8988T (cell line): Measurements from ENCODE around the gene KCNQ1OT1.

Experiments used
- DNase-seq: peaks from one replicate; pipeline ENCODE4 v3.0.0; 2011

Gene KCNQ1OT1

DNA sequence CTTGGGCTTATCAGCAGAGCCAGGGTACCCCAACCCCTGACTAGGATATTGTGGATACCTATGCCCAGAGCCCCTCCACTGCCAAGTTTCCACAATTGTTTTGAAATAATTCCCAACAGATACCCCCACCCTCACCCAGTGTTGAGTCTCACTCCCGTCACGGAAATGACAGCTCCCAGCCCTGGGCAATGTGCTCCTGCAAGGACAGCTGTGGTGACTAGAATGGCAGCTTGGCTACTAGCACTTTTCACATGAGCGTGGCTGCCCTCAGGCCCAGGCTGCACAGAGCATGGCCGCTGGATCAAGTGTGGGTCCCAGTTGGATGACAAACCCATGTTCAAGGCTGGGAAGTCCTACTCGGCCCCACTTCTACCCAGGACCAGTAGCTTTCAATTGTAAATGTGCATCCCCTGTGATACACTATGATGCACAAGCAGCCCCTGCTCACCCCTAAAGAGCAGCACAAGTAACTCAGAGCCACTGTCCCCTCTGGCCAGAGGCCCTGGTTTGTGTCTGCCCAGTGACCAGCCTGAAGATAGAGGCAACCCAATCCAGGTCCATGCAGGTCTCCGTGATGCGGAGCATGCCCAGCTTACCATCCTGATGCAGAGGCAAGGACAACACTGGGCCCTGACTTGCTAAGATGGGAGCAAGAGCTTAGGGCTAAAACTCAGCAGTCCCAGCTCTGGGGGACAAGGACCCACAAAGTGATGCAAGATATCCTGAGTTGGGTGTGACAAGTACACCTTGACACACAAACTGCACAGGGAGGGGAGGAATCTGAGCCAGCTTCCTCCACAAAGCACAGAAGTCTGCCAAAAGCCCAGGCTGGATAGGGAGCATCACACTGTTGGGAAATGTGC lies 13.2 kb downstream of the KCNQ1OT1 start:
- no peak for DNase-seq

DNA sequence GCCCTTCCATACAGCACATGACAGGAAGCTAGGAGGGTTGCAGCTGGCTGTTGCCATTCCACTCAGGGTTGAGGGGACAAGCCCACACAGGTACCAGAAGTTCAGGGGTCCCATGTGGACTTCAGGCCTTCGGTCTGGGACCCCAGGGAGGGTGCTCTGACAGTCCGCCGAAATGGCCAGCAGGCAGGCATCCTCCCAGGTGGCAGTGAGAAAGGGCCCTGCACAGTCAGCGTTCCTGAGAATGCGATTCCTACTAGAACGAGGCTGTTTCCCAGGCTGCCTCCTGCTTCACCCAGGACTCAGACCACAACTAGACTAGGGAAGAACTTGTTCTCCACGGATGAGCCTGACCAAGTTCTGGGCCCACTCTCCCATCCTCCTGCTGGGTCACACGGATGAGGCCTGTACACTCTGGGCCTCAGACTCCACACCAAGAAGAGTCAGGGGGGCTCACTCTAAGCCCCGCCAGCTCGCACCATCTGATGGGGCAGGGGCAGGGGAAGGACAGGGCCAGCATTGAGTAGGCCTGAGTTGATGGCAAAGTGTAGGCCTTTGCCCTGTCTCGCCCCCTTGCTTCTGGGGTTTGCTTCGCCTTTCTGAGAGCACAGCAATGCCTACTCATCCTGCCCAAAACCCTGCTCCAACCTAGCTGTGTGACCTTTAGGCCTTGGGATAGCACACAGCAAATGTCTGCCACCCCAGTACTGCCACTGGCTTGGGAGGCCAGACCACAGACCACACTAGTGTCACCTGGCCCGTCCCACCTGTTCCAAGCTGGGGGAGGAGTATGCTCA lies 14.0 kb downstream of the KCNQ1OT1 start:
- DNase-seq: no peak

DNA sequence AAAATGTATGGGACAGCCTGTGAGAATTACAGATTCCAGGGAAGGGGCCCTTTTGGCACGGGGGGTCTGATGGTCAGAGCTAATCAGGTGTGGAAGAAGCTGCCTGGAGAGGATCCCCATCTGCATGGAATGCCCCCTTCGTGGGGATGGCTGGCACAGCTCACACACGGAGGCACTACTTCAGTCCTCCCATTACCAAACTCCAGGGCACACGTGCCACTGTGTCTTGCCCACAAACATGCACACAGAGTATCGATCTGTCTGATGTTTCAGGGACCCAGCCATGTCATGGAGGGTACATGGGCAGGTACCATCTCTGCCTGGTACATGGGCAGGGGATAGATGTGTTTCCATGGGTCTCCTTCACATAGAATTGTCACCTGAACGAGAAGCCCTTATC lies 14.7 kb downstream of the KCNQ1OT1 start:
- no peak for DNase-seq

DNA sequence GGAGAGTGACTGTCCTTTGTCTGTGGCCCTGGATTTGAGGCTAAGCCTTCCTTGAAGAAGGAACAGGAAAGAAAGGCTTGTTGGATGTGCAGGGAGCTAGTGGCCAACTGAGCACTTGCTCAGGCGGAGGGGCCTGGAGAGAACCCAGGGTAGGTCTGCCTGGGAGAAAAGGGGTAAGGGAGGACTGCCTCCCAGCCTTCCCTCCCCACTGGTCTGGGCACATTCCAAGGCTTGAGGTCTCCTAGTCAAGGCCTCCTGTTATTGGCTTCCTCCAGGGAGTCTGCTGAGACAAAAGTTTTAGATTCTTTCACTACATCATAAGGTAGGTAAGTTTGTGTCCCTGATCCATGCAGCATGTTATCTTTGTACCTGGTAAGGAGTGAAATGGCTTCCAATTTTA lies 15.2 kb downstream of the KCNQ1OT1 start:
- no peak for DNase-seq

DNA sequence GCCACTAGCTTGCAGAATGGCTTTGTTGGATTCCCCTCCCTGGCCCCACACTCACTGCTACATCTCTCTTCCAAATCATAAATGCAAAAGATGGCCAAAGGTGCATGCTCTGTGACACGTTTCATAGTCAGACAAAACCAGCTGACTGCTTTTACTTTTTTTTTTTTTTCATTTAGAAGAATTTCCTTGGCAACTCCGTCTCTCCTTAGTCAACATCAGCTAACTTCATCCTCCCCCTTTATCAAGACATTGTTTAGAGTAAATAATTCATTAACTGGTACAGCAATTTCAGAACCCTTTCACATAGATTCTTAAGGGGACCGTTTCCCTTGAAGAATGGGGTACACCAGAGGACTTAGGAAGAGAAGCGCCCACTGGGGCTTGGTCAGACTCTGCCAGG lies 16.0 kb downstream of the KCNQ1OT1 start:
- no peak for DNase-seq

DNA sequence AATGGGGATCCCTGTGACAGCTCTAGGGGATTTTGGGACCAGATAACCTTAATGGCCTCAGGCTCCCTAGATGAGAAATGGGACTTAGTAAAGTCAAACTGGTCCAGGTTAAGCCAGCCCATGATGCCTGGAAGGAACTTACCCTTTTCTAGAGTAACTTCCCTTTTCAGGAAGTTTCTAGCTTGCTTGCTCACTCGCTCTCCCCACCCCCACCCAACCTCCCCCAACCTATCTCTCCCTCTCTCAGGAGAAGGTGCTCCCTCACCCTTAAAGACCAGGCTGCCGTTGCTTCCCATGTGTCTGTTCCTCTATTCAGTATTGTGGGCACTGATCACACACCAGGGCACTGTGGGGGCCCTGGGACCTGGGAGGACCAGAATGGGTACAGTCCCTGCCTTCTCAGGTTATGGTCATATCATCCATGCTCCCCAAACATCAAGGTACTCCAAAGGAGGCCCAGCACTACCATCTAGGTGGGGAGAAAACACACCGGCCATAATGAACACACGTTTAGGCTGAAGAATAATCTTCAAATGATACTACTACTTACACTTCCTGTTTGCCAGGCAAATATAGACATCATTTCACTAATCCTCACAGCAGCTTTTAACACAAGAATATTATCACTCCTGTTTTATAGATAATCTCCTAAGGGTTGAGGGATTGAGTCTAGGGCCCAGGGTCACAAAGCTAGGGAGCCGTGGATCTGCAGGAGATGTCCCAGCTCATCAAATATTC lies 18.2 kb downstream of the KCNQ1OT1 start:
- no peak for DNase-seq

DNA sequence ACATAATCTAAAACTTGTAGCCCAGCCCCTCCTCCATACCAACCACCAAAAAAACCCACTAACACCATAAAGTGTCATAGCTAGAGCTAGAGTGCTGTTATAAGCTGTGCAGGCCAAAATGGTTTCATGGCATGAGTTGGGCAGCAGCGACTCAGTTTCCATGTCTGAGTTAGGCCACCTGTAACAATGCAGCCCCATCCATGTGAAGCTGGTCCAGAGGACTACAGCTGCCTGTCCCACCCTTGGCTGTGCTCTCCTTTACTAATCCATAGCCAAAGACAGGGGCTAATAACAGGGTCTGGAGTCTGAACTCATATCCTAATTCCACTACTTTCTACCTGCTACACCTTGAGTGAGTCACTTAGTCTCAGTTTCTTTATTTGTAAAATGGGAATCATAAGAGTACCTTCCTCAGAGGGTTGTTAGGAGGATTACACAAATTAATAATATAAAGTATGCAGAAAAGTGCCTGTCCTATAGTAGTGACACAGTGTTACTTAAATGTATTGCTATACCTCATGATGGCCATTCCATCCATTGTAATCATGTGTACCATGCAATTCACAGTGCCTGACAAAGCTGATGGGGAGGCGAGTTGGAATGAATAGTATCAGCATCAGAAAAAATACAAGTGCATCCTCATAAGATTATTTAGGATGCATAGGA lies 20.6 kb downstream of the KCNQ1OT1 start:
- DNase-seq: no peak

DNA sequence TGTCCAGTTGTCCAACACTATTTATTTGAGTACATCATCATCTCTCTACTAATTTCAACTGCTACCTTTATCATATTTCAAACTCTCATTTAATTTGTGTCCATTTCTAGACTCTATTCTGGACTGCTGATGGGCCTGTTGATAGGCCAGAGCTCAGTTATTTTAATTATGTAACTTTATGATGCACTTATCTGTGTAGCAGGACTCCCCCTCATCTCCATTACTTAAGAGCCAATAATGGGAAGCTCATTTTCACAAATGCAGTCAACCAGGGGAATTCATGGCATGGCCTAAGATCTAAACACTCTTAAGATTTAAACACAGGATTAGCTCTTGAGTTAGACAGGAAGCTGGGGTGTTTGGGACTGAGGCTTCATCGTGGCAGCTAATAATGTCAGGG lies 21.4 kb downstream of the KCNQ1OT1 start:
- no peak for DNase-seq

DNA sequence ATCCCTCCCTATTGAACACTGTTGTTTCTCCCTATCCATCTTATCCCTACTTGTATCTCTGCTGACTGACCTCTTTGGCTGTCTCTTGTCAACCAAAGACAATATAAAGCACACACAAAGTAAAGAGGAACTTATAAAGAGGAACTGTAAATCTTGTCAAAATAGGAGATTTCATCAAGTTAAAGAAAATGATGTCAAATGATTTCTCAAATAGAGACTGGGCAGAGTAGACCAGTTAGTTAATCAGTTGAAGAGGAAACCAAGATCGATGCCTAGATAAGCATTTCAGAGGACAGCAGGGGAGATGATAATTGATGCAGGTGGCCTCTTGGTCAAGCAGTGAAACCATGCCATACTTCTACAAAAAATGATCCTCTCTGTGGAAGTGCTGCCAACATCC lies 22.7 kb downstream of the KCNQ1OT1 start:
- DNase-seq: no peak

DNA sequence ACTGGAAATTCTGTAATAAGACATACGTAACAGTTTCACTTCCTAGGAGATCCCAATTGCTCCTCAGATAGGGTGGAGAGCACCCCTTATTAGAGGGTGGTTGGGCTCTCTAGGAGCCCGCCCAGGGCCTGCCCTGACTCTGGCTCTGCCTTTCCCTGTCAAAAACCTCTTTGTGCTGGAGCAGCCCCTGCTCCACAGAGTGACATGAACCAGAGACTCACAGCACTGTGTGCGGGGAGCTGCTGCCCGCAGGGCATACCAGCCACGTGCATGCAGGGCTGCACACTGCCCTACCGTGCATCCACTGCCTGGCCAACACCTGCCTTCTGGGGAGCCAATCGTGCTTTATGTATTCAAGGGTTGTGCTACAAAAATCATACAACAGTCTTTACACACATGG lies 24.3 kb downstream of the KCNQ1OT1 start:
- DNase-seq: no peak

DNA sequence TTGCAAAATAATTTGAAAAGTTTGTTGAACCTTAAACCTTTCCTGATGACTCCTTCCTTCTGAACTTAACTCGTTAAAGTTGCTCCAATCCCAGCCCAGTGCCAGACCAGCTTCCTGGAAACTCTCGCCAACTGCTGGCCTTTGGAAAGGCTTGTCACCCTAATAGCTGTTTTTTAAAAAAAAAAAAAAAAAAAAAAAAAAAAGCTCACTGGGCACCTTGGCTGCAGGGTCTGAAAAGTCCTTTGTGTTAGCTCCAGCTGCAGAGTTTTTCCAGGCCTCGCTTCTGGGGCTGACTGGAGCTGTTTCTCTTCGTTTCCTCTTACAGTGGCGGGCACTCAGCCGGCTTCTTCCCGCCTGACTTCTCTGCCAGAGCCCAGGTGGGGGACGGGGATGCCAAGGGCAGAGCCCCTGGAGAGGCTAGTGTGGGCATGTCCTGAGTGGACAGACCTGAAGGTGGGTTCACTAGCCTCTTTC lies 25.1 kb downstream of the KCNQ1OT1 start:
- DNase-seq: no peak

DNA sequence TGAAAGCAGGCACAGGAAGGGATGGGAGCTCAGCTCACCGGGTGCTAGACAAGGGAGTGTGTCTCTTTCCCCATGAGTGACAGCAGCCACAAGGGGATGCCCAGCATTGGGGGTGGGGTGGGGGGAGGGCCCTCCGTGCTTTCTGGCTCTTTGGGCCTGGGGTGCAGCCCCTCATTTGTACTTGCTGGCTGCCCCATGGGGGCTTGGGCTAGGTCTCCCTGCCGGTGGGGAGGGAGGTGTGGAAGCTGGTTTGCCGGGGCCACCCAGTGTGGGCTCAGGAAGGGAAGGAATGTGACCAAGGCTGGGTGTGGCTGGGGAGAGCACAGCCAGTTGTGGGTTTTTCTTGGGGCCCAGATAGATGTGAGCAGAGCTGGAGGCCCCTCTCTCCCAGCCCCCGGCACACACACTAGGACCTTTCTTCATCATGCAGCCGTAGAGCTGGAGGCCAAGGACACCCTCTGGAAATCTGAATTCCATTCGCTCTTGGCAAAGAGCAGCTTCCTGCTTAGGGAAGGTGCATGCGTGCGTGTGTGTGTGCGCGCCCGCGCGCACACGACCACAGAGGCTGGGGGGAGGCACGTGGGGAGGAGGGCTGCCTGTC lies 25.8 kb downstream of the KCNQ1OT1 start:
- DNase-seq: no peak

DNA sequence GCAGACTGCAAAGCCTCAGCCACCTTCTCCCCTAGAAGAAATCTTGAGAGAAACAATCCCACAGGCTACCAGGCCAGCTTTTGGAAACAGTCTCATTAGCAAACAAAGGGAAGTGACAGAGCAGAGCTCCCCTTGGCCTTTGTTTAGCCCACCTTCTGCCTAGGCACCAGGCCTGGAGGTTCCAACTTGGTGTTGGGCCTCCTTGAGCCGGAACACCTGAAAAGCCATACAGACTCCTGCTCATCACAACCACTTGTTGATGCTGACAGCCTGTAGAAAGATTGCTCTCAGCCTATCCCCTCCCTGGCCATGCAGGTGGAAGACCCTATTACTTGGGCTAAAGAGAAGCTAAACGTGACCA lies 26.6 kb downstream of the KCNQ1OT1 start:
- no peak for DNase-seq

DNA sequence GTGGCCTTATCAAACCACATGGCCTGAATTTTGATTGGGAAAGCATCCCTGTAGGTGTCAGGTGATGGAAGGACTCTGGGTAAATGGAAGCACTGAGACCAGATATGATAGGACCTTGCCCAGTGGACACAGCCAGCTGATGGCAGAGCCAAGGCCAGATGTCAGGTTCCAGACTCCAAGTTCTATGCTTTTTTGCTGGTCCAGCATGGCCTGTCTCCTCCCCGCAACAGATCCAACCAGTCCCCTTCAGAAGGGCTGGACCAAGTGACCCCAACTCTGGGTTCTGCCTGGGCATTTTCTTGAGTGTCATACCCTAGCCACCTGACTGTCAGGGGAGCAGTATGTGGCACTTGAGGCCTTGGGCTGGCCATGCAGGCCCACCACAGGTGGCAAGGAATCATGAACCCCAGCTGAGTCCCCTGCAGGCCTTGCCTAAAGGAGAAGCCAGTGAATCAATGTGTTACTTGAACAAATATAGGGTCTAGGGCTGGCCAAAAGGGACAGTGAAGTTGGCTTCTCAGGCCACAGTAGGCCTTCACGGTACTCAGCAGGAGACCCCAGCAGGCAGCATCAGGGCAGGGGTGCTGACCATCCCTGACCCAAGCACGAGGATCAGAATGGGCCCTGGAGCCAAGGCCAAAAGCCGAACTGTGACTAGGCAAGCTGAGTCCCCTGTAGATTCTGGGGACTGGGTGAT lies 27.1 kb downstream of the KCNQ1OT1 start:
- no peak for DNase-seq

DNA sequence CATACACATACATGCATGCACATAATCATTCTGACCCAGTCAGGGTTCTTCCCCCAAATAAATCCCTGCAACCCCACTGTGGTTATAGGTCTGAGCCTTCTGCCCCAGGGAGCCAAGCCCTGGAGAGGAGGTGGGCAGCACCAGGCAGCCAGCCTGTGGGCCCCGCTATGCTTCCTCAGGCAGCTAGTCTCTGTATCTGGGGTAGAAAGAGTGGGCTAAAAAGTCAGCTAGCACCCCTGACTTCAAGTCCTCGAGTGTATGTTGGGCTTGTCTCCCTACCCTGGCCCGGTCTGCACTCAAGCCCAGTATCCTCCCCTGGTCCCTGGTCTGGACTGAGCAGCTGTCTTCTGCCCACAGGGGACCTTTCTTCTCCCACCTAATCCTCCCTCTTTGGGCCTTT lies 28.0 kb downstream of the KCNQ1OT1 start:
- DNase-seq: no peak

DNA sequence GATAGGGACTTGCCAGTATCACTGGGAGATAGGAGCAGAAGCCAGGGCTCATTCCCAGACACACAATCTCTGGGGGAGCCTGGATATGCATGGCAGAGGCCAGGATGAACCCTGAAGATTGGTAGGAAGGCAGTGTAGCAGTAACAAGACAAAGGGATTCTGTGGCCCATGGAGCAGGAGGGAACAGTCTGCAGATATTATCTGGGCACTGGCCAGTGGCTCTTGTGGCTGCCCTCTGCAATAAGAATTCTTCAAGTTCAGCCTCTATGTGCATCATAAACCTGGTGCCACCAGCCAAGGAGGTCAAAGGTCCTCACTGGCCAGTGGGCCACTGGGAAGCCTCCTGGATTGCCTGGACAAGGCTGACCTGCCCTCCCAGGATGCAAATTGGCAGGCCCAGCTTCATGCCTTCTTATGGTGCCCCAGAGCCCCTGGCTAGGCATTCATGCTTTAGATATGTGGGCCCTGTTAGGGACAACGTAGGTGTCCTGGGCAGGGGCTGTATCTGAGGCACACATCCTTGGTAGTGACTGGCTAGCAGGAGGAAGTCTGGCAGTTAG lies 29.2 kb downstream of the KCNQ1OT1 start:
- DNase-seq: no peak

DNA sequence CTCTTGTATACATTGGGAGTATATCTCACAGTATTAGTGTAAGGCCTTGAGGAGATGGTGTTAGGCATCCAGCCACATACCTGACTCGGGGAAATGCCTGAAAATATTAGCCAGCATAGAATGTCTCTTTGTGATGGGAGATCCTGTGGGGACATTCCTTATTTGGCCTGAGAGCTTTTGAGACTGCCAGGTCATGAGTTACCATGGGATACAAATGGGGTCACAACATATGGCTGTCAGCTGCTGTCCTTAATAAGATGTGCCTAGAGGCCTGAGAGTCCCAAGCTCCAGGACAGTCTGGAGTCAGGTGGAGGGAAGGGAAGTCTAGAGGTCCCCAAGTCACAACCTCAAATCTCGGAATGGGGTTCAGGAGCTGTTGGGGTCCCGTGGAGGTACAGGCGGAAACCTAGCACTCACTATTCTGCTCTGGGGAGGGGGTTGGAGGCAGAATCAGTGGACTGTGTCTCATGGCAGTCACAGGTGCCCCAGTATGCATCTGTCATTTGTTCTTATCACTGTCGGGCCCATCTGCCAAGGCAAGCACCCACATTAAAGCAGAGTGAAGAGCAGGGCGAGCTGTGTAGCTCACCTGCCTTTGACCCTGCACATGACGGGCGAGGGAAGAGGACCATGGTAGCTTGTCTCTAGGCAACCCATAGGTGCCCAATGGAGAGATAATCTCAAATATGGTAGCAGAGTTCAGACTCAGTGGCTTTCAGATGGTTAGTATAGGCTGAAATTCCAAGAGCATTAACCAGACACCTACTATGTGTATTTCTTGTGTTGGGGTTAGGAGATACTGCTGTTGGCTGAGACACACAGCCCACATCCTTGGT lies 29.9 kb downstream of the KCNQ1OT1 start:
- DNase-seq: no peak

DNA sequence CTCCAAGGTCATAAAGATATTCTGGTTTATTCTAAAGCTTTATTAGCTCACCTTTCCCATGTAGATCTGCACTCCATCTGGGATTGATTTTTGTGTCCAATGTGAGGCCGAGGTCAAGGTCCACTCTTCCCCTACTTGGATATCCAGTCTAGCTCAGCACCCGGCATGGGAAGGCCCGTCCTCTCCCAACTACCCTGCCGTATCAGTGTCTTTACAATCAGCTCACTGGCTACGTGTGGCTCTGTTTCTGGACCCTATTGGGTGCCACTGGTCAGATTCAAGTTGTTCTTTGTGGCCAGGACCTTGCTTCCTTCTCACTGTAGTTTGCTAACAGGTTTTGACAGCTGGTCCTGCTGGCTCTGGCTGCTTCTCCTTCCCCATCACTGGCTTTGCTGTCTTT lies 30.9 kb downstream of the KCNQ1OT1 start:
- no peak for DNase-seq

DNA sequence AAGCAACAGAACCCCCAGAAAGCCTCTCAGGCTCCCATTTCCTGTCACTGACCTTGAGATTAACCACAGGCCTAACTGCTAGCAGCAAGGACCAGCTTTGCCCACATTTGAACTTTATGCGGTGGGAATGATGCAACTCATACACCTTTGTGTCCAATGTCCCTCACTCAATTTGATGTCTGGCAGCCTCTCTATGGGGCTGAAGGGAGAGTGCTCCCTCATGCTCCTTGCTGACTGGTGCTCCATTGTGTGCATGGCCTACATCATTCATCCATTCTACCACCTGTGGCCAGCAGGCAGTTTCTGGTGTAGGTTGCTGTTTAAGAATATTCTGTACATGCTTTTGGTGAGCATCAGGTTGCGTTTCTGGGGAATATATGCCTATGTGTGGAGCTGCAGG lies 31.9 kb downstream of the KCNQ1OT1 start:
- no peak for DNase-seq

DNA sequence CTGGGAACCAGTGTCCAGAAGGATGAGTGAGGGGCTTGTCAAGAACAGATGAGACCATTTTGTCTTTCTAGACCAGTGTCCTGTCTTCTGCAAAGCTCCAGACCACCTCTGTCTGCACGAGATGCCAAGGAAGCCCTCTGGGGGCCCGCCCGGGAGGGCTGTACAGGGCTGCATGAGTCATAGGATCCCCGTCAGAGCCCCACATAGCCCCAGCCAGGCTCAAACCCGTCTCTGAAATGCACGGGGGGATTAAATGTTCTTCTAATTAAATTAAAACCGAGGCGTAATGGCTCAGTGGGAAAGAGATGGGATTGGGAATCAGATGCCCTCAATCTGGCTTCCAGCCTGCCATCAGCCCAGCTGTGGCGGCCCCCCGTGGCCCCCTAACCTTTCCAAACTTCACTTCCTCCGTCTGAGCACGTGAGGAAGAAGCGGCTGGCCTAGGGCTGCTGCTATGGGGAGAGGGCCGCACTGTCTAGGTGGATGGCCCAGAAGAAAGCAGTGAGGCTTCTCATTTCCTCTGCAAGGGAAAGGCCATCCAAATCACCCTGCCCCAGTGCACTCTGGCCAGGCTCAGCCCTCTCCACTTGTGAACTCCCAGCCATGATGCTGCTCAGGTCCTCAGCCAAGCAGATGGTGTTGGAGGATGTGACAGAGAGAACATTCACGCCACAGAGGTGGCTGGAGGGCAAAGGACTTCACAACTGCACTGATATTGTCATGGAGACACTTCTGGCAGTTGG lies 32.8 kb downstream of the KCNQ1OT1 start:
- no peak for DNase-seq
